ENCODE results near the gene FAM193B. TPM values are rescaled to one million over a fixed set of nuclear protein-coding genes. Genes with fewer than 3 reads are reported as not detected.

FAM193B gene
- total and polyA plus RNA-seq, 9 of the 15 experiments (the other 6 are each of a cell fraction or from before 2014, with no cell fraction given), result 4.4 to 76.4 (median 37.3) TPM

- TF ChIP-seq HNRNPH1 (optimal IDR thresholded peaks at IDR 0.05; ENCODE audit: low read depth, low read length), result no peak
- TF ChIP-seq CHD2 (IDR thresholded peaks at IDR 0.05; ENCODE audit: low read depth, low read length), result no peak; the same call in 1 of the 2 replicates
- TF ChIP-seq, protein P1, sequence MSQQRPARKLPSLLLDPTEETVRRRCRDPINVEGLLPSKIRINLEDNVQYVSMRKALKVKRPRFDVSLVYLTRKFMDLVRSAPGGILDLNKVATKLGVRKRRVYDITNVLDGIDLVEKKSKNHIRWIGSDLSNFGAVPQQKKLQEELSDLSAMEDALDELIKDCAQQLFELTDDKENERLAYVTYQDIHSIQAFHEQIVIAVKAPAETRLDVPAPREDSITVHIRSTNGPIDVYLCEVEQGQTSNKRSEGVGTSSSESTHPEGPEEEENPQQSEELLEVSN (IDR thresholded peaks at IDR 0.05; ENCODE audit: borderline replicate concordance in 1 of 2, extremely low read depth in 1 of 2, insufficient read depth in 1 of 2, insufficient read length in 1 of 2, low read depth in 1 of 2, low read length in 1 of 2, poor library complexity in 1 of 2, severe bottlenecking in 1 of 2), result peak in 1 of 2 experiments; percentile 41
- 0 out of 2 replicates have a peak, but pooled peaks have one; percentile 29 for TF ChIP-seq BHLHE40 (IDR thresholded peaks at IDR 0.05; ENCODE audit: low read length)
- no peak for TF ChIP-seq FOSL1 (tag; conservative IDR thresholded peaks at IDR 0.05)
- no peak for TF ChIP-seq ZFPM2 (CRISPR knock-in tag; IDR thresholded peaks at IDR 0.05)
- peak; percentile 90 for TF ChIP-seq ZNF766 (CRISPR knock-in tag; conservative IDR thresholded peaks at IDR 0.05)
- no peak for TF ChIP-seq PHB2 (IDR thresholded peaks at IDR 0.05; ENCODE audit: low read depth)
- TF ChIP-seq ZNF780A (CRISPR knock-in tag; IDR thresholded peaks at IDR 0.05), result no peak
- TF ChIP-seq, protein P2, sequence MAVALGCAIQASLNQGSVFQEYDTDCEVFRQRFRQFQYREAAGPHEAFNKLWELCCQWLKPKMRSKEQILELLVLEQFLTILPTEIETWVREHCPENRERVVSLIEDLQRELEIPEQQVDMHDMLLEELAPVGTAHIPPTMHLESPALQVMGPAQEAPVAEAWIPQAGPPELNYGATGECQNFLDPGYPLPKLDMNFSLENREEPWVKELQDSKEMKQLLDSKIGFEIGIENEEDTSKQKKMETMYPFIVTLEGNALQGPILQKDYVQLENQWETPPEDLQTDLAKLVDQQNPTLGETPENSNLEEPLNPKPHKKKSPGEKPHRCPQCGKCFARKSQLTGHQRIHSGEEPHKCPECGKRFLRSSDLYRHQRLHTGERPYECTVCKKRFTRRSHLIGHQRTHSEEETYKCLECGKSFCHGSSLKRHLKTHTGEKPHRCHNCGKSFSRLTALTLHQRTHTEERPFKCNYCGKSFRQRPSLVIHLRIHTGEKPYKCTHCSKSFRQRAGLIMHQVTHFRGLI (CRISPR knock-in tag; IDR thresholded peaks at IDR 0.05), result no peak
- no peak for TF ChIP-seq EP300 (IDR thresholded peaks at IDR 0.05; ENCODE audit: low read length)
- TF ChIP-seq, protein P3, sequence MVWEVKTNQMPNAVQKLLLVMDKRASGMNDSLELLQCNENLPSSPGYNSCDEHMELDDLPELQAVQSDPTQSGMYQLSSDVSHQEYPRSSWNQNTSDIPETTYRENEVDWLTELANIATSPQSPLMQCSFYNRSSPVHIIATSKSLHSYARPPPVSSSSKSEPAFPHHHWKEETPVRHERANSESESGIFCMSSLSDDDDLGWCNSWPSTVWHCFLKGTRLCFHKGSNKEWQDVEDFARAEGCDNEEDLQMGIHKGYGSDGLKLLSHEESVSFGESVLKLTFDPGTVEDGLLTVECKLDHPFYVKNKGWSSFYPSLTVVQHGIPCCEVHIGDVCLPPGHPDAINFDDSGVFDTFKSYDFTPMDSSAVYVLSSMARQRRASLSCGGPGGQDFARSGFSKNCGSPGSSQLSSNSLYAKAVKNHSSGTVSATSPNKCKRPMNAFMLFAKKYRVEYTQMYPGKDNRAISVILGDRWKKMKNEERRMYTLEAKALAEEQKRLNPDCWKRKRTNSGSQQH (CRISPR knock-in tag; IDR thresholded peaks at IDR 0.05), result no peak
- no peak for TF ChIP-seq ID3 (CRISPR knock-in tag; IDR thresholded peaks at IDR 0.05)
- TF ChIP-seq ID3 (tag; IDR thresholded peaks at IDR 0.05), result 0 out of 2 replicates have a peak, but pooled peaks have one; percentile 37
- no peak for TF ChIP-seq TCF15 (CRISPR knock-in tag; IDR thresholded peaks at IDR 0.05)
- TF ChIP-seq NR2C2 (CRISPR knock-in tag; IDR thresholded peaks at IDR 0.05), result peak; percentile 99
- TF ChIP-seq NR2C2 (tag; IDR thresholded peaks at IDR 0.05), result peak; percentile 100
- no peak for TF ChIP-seq SMC3 (conservative IDR thresholded peaks at IDR 0.05; ENCODE audit: insufficient read depth, low read depth, low read length)
- no peak for TF ChIP-seq SLC30A9 (CRISPR knock-in tag; IDR thresholded peaks at IDR 0.05)
- TF ChIP-seq STAT5A (IDR thresholded peaks at IDR 0.05; ENCODE audit: borderline replicate concordance, low read length), result no peak
- 0 out of 2 replicates have a peak, but pooled peaks have one; percentile 30 for TF ChIP-seq USF1 (CRISPR knock-in tag; IDR thresholded peaks at IDR 0.05)
- TF ChIP-seq NCOA6 (IDR thresholded peaks at IDR 0.05), result no peak
- no peak for TF ChIP-seq FUS (optimal IDR thresholded peaks at IDR 0.05; ENCODE audit: low read depth, low read length)
- TF ChIP-seq ZNF121 (CRISPR knock-in tag; conservative IDR thresholded peaks at IDR 0.05), result no peak
Measured at GRCh38 chr5:177554474-177555111, at the start of gene FAM193B (continued).

Measured in K562 (cell line).